IMR-90 (cell line): ENCODE data around the gene AXL. TPM values are rescaled to one million over a fixed set of nuclear protein-coding genes. Genes with fewer than 3 reads are reported as not detected.
A peak's percentile ranks its signal among the peaks of the same experiment; 100 is the strongest.

Experiments
- ATAC-seq: fragments of 200-7000 bp; cut with Tn5 transposase; 2 replicates; pipeline ENCODE4 v1.9.1; 2020; ENCODE audit warnings: low read depth, mild to moderate bottlenecking, moderate library complexity
- BruUV-seq: library from RNA; stranded (reverse); fragments of 400-500 nt; replicated peaks from 2 replicates; lab custom pipeline; 2021; lab: Mats Ljungman, UMichigan
- CTCF ChIA-PET: fragments of 300-600 bp; formaldehyde crosslinking; extraction: SDS; loops from one replicate; lab custom pipeline; 2021; ENCODE audit warnings: antibody characterized with exemption; lab: Yijun Ruan, JAX
- POLR2A ChIA-PET: fragments of 300-600 bp; sonication (Branson Sonifier 250); formaldehyde crosslinking; loops from one replicate; lab custom pipeline; 2022; ENCODE audit warnings: antibody characterized with exemption; ENCODE audit not compliant: unreplicated experiment; lab: Charles Lee
- DNase-seq: peaks from one replicate; pipeline ENCODE4 v3.0.0; 2013
- H2AFZ ChIP-seq: replicated peaks from 2 replicates; pipeline ENCODE3; 2013; ENCODE audit warnings: low read length, mild to moderate bottlenecking; ENCODE audit not compliant: poor library complexity
- H2AK5ac ChIP-seq: 2 replicates; pipeline ENCODE4 v1.6.1; 2013; ENCODE audit warnings: low read depth, low read length, inconsistent platforms
- H2AK9ac ChIP-seq: replicated peaks from 2 replicates; pipeline ENCODE3; 2013; ENCODE audit warnings: mild to moderate bottlenecking, low read depth, low read length, moderate library complexity; ENCODE audit not compliant: poor library complexity
- H2BK120ac ChIP-seq: 2 replicates; pipeline ENCODE4 v1.6.1; 2013; ENCODE audit warnings: low read depth, low read length, inconsistent platforms
- H2BK15ac ChIP-seq: 3 replicates; pipeline ENCODE4 v1.6.1; 2013; ENCODE audit warnings: low read depth, low read length, inconsistent platforms
- H2BK20ac ChIP-seq: 2 replicates; pipeline ENCODE4 v1.6.1; 2013; ENCODE audit warnings: low read depth, mild to moderate bottlenecking, inconsistent platforms, low read length, moderate library complexity
- H2BK5ac ChIP-seq: 2 replicates; pipeline ENCODE4 v1.6.1; 2013; ENCODE audit warnings: mild to moderate bottlenecking, low read depth, low read length, inconsistent platforms; ENCODE audit not compliant: poor library complexity, severe bottlenecking
- H3K14ac ChIP-seq: replicated peaks from 2 replicates; pipeline ENCODE4 v1.6.1; 2013; ENCODE audit warnings: low read depth, low read length, inconsistent platforms
- H3K18ac ChIP-seq: 2 replicates; pipeline ENCODE4 v1.6.1; 2013; ENCODE audit warnings: low read depth, low read length, control low read depth
- H3K23ac ChIP-seq: 2 replicates; pipeline ENCODE4 v1.6.1; 2013; ENCODE audit warnings: low read depth, low read length, inconsistent platforms
- H3K27ac ChIP-seq: 2 replicates; pipeline ENCODE4 v1.5.1; 2013; ENCODE audit warnings: mild to moderate bottlenecking, control low read depth, low read length; ENCODE audit not compliant: insufficient read depth
- H3K27me3 ChIP-seq: 2 replicates; pipeline ENCODE4 v1.6.1; 2013; ENCODE audit warnings: low read length; ENCODE audit not compliant: control insufficient read depth, insufficient read depth
- H3K36me3 ChIP-seq: 2 replicates; pipeline ENCODE4 v1.6.1; 2013; ENCODE audit warnings: low read length, mixed read lengths; ENCODE audit not compliant: control insufficient read depth, insufficient read depth
- H3K4ac ChIP-seq: 2 replicates; pipeline ENCODE4 v1.6.1; 2013; ENCODE audit warnings: low read depth, low read length, inconsistent platforms
- H3K4me1 ChIP-seq: 2 replicates; pipeline ENCODE4 v1.6.1; 2013; ENCODE audit warnings: low read length, mixed read lengths; ENCODE audit not compliant: control insufficient read depth, insufficient read depth
- H3K4me2 ChIP-seq: 2 replicates; pipeline ENCODE4 v1.6.1; 2013; ENCODE audit warnings: low read depth, mild to moderate bottlenecking, control low read depth, low read length, moderate library complexity
- H3K4me3 ChIP-seq: 2 replicates; pipeline ENCODE4 v1.5.1; 2013; ENCODE audit warnings: low read depth, mild to moderate bottlenecking, control low read depth, low read length, moderate library complexity; ENCODE audit not compliant: insufficient read depth
- H3K56ac ChIP-seq: 2 replicates; pipeline ENCODE4 v1.6.1; 2013; ENCODE audit warnings: low read length, inconsistent platforms; ENCODE audit not compliant: insufficient read depth; ENCODE audit errors: extremely low read depth
- H3K79me1 ChIP-seq, 2 experiments: 2 replicates each; pipeline ENCODE4 v1.6.1; 2013; ENCODE audit warnings: low read length in 2 of 2, inconsistent platforms in 1 of 2, low read depth in 1 of 2
- H3K9ac ChIP-seq: 2 replicates; pipeline ENCODE4 v1.6.1; 2013; ENCODE audit warnings: low read depth, low read length, control low read depth
- H3K9me1 ChIP-seq: 2 replicates; pipeline ENCODE4 v1.6.1; 2013; ENCODE audit warnings: low read length, inconsistent platforms; ENCODE audit not compliant: insufficient read depth
- H3K9me3 ChIP-seq: 2 replicates; pipeline ENCODE4 v1.6.1; 2013; ENCODE audit warnings: low read length; ENCODE audit not compliant: control insufficient read depth, insufficient read depth
- H4K20me1 ChIP-seq: 2 replicates; pipeline ENCODE4 v1.6.1; 2013; ENCODE audit warnings: low read length, inconsistent platforms; ENCODE audit not compliant: insufficient read depth
- H4K5ac ChIP-seq: 2 replicates; pipeline ENCODE4 v1.6.1; 2013; ENCODE audit warnings: mild to moderate bottlenecking, low read depth, low read length, control low read depth
- H4K8ac ChIP-seq, 2 experiments: 2 replicates each; pipeline ENCODE4 v1.6.1; 2013; ENCODE audit warnings: low read depth in 2 of 2, low read length in 2 of 2, control low read depth in 1 of 2, inconsistent platforms in 1 of 2
- H4K91ac ChIP-seq: 2 replicates; pipeline ENCODE4 v1.6.1; 2013; ENCODE audit warnings: low read depth, low read length, inconsistent platforms; ENCODE audit not compliant: insufficient read depth
- BHLHE40 ChIP-seq: fragments of 150-350 bp; IDR thresholded peaks from 2 replicates; pipeline ENCODE4 v1.6.1; 2016; ENCODE audit warnings: mild to moderate bottlenecking, low read depth, low read length
- CHD1 ChIP-seq: IDR thresholded peaks from 2 replicates; pipeline ENCODE4 v1.6.1; 2012; ENCODE audit warnings: low read depth, low read length, improper control_type of control experiment
- ELK1 ChIP-seq: fragments of 150-350 bp; IDR thresholded peaks from 2 replicates; pipeline ENCODE4 v1.6.1; 2016; ENCODE audit warnings: low read depth, mild to moderate bottlenecking, low read length, moderate library complexity, borderline replicate concordance
- FOS ChIP-seq: fragments of 150-350 bp; IDR thresholded peaks from 2 replicates; pipeline ENCODE4 v1.6.1; 2016; ENCODE audit warnings: low read depth, low read length
- MAFK ChIP-seq: IDR thresholded peaks from 2 replicates; pipeline ENCODE4 v1.6.1; 2012; ENCODE audit warnings: low read depth, low read length, improper control_type of control experiment
- MAZ ChIP-seq: IDR thresholded peaks from 2 replicates; pipeline ENCODE4 v1.6.1; 2012; ENCODE audit warnings: low read depth, mild to moderate bottlenecking, low read length, improper control_type of control experiment, moderate library complexity, borderline replicate concordance
- MXI1 ChIP-seq: IDR thresholded peaks from 2 replicates; pipeline ENCODE4 v1.6.1; 2012; ENCODE audit warnings: low read depth, mild to moderate bottlenecking, low read length, moderate library complexity, borderline replicate concordance
- NFE2L2 ChIP-seq: fragments of 150-350 bp; IDR thresholded peaks from 2 replicates; pipeline ENCODE4 v1.6.1; 2016; ENCODE audit warnings: low read depth, mild to moderate bottlenecking, low read length
- POLR2A ChIP-seq: IDR thresholded peaks from 2 replicates; pipeline ENCODE4 v1.6.1; 2012; ENCODE audit warnings: mild to moderate bottlenecking, low read depth, low read length
- RAD21 ChIP-seq: IDR thresholded peaks from 2 replicates; pipeline ENCODE4 v1.6.1; 2012; ENCODE audit warnings: low read length, improper control_type of control experiment
- RCOR1 ChIP-seq: IDR thresholded peaks from 2 replicates; pipeline ENCODE4 v1.6.1; 2012; ENCODE audit warnings: mild to moderate bottlenecking, low read length, improper control_type of control experiment; ENCODE audit not compliant: insufficient replicate concordance
- RFX5 ChIP-seq: IDR thresholded peaks from 2 replicates; pipeline ENCODE4 v1.8.0; 2012; ENCODE audit warnings: low read depth, mild to moderate bottlenecking, low read length, moderate library complexity
- USF2 ChIP-seq: fragments of 150-350 bp; IDR thresholded peaks from 2 replicates; pipeline ENCODE4 v1.6.1; 2017; ENCODE audit warnings: mild to moderate bottlenecking, antibody characterized with exemption, low read length, low read depth
- whole genome bisulfite sequencing, 2 experiments: methylation state at CpG; one replicate each; pipeline versions ENCODE4 v1.1.5 to v1.1.7; 2013; ENCODE audit warnings: missing lambda C conversion rate in 2 of 2; ENCODE audit not compliant: insufficient read length in 1 of 2; ENCODE audit errors: extremely low coverage in 2 of 2; 5-methylcytosine and 5-hydroxymethylcytosine counted together
- dilution Hi-C: fragments of 300-500 bp; cut with HindIII; formaldehyde crosslinking; loops from one replicate; pipeline ENCODE4 v1.14.3; 2018; ENCODE audit warnings: low sequenced_read_pairs; ENCODE audit not compliant: unreplicated experiment
- in situ Hi-C: fragments of 300-500 bp; cut with MboI; formaldehyde crosslinking; loops from 3 replicates; pipeline ENCODE4 v1.14.3; 2019; ENCODE audit warnings: low sequenced_read_pairs, inconsistent platforms, mixed read lengths
- intact Hi-C: fragments of 100-400 bp; cut with micrococcal nuclease; formaldehyde crosslinking; loops from 2 replicates; pipeline ENCODE4 v1.10.0; 2022
- polyA plus RNA-seq, 3 experiments: library from polyadenylated mRNA; depleted of rRNA; stranded (reverse); fragments of >200 nt; gene quantifications; 2 replicates each; pipeline ENCODE4 v1.2.3, GENCODE V29; 2012; ENCODE audit warnings: low replicate concordance in 1 of 3
- total RNA-seq: library from RNA; depleted of rRNA; stranded (reverse); fragments of >200 nt; gene quantifications from 2 replicates; pipeline ENCODE4 v1.2.3, GENCODE V29; 2012

The AXL gene
- total and polyA plus RNA-seq, 2 of the 4 experiments (the other 2 are of a cell fraction), result 212 to 466 TPM

- Histone ChIP-seq H3K4ac (no peak overlapping the region), H2AK5ac (no peak overlapping the region), H3K79me1 (peaks cover 49 to 78% of the 10 kb centered on the region in 2 experiments), H3K9me3 (no peaks in the 10 kb centered on the region), H2BK5ac (no peak overlapping the region), H3K4me2 (no peak overlapping the region), H2BK15ac (no peak overlapping the region), H4K20me1 (peaks cover 54% of the 10 kb centered on the region), H3K56ac (no peak overlapping the region), H3K4me1 (peaks cover 20% of the 10 kb centered on the region), H4K8ac (no peak overlapping the region), H3K9me1 (peaks cover 22% of the 10 kb centered on the region), H3K36me3 (peaks cover 81% of the 10 kb centered on the region), H3K27me3 (no peaks in the 10 kb centered on the region), H2BK20ac (no peak overlapping the region), H4K5ac (no peak overlapping the region), H4K91ac (no peak overlapping the region), H2AFZ (no peak overlapping the region), H3K23ac (no peak overlapping the region), H3K9ac (no peak overlapping the region), H2AK9ac (peak overlapping the region; percentile 8), H3K18ac (no peak overlapping the region), H3K4me3 (no peak overlapping the region), H3K14ac (no peak overlapping the region), H2BK120ac (no peak overlapping the region), H3K27ac (no peak overlapping the region)
- WGBS, 2 experiments, result 100% methylated on average over 1 of the region's 10 CpGs; no CpG with 5 or more reads in 1 of the 2 experiments
- in situ Hi-C loops (no loop called here), intact Hi-C loops (no loop called here), dilution Hi-C loops (no loop called here)
- TF ChIP-seq POLR2A, result no peak
- TF ChIP-seq MAFK, result no peak
- no peak for TF ChIP-seq ELK1
- no peak for TF ChIP-seq CHD1
- no peak for TF ChIP-seq NFE2L2
- TF ChIP-seq BHLHE40, result no peak
- no peak for TF ChIP-seq RCOR1
- no peak for TF ChIP-seq RFX5
- no peak for TF ChIP-seq MAZ
- TF ChIP-seq USF2, result no peak
- TF ChIP-seq FOS, result no peak
- no peak for TF ChIP-seq RAD21
- TF ChIP-seq MXI1, result no peak
- DNase-seq (no peak), ATAC-seq (no peak)
- ChIA-PET CTCF (no interaction called here), POLR2A (no interaction called here)
- BruUV-seq, result no TSS peak
These were observed 75.4 kb downstream of the AXL start for GRCh38 chr19:41294393-41294792.
